H1 (cell line): ENCODE data around the gene BPIFB6. TPM values are rescaled to one million over a fixed set of nuclear protein-coding genes. Genes with fewer than 3 reads are reported as not detected.

Source experiments
- CBX5 ChIP-seq: fragments of 300-800, 300-1000 bp; sonication (generic); IDR thresholded peaks from 2 replicates; pipeline ENCODE4 v1.7.1; 2016; ENCODE audit warnings: antibody characterized with exemption, low read length, low read depth
- GTF2F1 ChIP-seq: IDR thresholded peaks from 2 replicates; pipeline ENCODE4 v1.6.1; 2012; ENCODE audit warnings: low read depth, low read length, improper control_type of control experiment, borderline replicate concordance
- polyA plus RNA-seq, 7 experiments: library from polyadenylated mRNA; depleted of rRNA in 3 of 7; stranded (reverse) in 5 of 7; unstranded in 2 of 7; fragments of >200 nt in 5 of 7; fragments of 200-250 nt in 2 of 7; gene quantifications; 1 replicate in 5 of 7; 2 replicates in 1 of 7; 4 replicates in 1 of 7; pipeline versions ENCODE4 v1.2.1 to v1.2.3, GENCODE V29; 2011 to 2013; ENCODE audit warnings: missing spikeins in 2 of 7, mixed read lengths in 2 of 7
- total RNA-seq: library from RNA; stranded (reverse); fragmentation: NEBNext Ultra II Directional; extraction: Animal tissue kit (Norgen Biotek cat#: 25700); gene quantifications from 2 replicates; pipeline ENCODE4 v1.2.1, GENCODE V29; 2021
- TF ChIP-seq, protein P1 (sequence below), 3 experiments: IDR thresholded peaks; 1 replicate in 2 of 3; 2 replicates in 1 of 3; pipeline versions ENCODE4 v1.5.1 to v1.6.1; 2011; ENCODE audit warnings: low read length in 3 of 3, mild to moderate bottlenecking in 3 of 3, inconsistent platforms in 2 of 3, low read depth in 1 of 3, moderate library complexity in 1 of 3; ENCODE audit not compliant: insufficient read depth in 1 of 3; ENCODE audit errors: control extremely low read depth in 1 of 3
- TF ChIP-seq, protein P2 (sequence below): fragments of 300-600 bp; sonication (generic); IDR thresholded peaks from 2 replicates; pipeline ENCODE4 v1.7.1; 2012; ENCODE audit warnings: low read length, moderate library complexity, mild to moderate bottlenecking, inconsistent platforms; ENCODE audit not compliant: insufficient replicate concordance

BPIFB6 gene
- total and polyA plus RNA-seq, 2 of the 8 experiments (the other 6 are each of a cell fraction or from before 2014, with no cell fraction given), result not detected

DNA sequence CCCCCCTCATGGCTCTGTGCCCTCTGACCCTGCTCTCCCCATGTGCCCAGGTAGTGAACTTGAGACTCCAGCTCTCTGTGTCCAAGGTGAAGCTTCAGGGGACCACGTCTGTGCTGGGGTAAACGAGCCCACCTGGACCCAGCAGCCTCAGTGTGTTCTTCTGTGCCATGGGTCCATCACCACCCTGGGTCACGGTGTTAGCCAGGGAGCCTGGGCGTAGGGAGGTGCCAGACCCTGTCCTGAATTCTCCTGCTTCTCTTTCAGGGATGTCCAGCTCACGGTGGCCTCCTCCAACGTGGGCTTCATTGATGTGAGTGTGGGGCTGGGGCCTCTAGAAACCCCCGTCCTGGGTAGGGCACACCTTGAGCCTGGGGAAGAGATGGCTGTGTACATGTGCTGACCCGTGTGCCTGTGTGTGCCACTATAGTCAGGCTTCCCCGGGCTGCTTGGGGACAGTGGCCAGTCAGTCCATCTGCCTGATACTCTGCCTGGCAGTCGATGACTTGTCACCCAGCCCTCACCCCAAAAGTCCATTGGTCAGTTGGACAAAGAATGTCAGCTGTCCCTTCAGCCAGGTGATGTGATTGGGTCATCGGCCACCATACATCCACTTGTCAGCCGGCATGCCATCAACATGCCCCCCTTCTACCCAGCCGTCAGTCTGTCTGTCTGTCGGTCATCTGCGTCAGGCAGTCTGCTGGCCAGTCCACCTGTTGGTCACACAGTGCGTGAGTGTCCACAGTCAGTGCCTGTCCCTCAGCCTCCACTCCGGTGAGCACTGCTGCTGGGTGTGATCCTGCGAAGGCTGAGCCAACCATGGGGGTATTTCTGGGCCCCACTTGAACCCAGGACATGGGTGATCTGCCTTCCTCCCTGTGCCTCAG, 10.9 kb upstream of the BPIFB6 start (continued):
- TF ChIP-seq, protein P1, sequence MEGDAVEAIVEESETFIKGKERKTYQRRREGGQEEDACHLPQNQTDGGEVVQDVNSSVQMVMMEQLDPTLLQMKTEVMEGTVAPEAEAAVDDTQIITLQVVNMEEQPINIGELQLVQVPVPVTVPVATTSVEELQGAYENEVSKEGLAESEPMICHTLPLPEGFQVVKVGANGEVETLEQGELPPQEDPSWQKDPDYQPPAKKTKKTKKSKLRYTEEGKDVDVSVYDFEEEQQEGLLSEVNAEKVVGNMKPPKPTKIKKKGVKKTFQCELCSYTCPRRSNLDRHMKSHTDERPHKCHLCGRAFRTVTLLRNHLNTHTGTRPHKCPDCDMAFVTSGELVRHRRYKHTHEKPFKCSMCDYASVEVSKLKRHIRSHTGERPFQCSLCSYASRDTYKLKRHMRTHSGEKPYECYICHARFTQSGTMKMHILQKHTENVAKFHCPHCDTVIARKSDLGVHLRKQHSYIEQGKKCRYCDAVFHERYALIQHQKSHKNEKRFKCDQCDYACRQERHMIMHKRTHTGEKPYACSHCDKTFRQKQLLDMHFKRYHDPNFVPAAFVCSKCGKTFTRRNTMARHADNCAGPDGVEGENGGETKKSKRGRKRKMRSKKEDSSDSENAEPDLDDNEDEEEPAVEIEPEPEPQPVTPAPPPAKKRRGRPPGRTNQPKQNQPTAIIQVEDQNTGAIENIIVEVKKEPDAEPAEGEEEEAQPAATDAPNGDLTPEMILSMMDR (IDR thresholded peaks at IDR 0.05; ENCODE audit: control extremely low read depth in 1 of 3, insufficient read depth in 1 of 3, low read depth in 1 of 3, low read length in 3 of 3), result no peak
- TF ChIP-seq CBX5 (no peak), GTF2F1 (no peak)
- TF ChIP-seq, protein P2, sequence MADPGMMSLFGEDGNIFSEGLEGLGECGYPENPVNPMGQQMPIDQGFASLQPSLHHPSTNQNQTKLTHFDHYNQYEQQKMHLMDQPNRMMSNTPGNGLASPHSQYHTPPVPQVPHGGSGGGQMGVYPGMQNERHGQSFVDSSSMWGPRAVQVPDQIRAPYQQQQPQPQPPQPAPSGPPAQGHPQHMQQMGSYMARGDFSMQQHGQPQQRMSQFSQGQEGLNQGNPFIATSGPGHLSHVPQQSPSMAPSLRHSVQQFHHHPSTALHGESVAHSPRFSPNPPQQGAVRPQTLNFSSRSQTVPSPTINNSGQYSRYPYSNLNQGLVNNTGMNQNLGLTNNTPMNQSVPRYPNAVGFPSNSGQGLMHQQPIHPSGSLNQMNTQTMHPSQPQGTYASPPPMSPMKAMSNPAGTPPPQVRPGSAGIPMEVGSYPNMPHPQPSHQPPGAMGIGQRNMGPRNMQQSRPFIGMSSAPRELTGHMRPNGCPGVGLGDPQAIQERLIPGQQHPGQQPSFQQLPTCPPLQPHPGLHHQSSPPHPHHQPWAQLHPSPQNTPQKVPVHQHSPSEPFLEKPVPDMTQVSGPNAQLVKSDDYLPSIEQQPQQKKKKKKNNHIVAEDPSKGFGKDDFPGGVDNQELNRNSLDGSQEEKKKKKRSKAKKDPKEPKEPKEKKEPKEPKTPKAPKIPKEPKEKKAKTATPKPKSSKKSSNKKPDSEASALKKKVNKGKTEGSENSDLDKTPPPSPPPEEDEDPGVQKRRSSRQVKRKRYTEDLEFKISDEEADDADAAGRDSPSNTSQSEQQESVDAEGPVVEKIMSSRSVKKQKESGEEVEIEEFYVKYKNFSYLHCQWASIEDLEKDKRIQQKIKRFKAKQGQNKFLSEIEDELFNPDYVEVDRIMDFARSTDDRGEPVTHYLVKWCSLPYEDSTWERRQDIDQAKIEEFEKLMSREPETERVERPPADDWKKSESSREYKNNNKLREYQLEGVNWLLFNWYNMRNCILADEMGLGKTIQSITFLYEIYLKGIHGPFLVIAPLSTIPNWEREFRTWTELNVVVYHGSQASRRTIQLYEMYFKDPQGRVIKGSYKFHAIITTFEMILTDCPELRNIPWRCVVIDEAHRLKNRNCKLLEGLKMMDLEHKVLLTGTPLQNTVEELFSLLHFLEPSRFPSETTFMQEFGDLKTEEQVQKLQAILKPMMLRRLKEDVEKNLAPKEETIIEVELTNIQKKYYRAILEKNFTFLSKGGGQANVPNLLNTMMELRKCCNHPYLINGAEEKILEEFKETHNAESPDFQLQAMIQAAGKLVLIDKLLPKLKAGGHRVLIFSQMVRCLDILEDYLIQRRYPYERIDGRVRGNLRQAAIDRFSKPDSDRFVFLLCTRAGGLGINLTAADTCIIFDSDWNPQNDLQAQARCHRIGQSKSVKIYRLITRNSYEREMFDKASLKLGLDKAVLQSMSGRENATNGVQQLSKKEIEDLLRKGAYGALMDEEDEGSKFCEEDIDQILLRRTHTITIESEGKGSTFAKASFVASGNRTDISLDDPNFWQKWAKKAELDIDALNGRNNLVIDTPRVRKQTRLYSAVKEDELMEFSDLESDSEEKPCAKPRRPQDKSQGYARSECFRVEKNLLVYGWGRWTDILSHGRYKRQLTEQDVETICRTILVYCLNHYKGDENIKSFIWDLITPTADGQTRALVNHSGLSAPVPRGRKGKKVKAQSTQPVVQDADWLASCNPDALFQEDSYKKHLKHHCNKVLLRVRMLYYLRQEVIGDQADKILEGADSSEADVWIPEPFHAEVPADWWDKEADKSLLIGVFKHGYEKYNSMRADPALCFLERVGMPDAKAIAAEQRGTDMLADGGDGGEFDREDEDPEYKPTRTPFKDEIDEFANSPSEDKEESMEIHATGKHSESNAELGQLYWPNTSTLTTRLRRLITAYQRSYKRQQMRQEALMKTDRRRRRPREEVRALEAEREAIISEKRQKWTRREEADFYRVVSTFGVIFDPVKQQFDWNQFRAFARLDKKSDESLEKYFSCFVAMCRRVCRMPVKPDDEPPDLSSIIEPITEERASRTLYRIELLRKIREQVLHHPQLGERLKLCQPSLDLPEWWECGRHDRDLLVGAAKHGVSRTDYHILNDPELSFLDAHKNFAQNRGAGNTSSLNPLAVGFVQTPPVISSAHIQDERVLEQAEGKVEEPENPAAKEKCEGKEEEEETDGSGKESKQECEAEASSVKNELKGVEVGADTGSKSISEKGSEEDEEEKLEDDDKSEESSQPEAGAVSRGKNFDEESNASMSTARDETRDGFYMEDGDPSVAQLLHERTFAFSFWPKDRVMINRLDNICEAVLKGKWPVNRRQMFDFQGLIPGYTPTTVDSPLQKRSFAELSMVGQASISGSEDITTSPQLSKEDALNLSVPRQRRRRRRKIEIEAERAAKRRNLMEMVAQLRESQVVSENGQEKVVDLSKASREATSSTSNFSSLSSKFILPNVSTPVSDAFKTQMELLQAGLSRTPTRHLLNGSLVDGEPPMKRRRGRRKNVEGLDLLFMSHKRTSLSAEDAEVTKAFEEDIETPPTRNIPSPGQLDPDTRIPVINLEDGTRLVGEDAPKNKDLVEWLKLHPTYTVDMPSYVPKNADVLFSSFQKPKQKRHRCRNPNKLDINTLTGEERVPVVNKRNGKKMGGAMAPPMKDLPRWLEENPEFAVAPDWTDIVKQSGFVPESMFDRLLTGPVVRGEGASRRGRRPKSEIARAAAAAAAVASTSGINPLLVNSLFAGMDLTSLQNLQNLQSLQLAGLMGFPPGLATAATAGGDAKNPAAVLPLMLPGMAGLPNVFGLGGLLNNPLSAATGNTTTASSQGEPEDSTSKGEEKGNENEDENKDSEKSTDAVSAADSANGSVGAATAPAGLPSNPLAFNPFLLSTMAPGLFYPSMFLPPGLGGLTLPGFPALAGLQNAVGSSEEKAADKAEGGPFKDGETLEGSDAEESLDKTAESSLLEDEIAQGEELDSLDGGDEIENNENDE, result no peak
- TF ChIP-seq, all 59 proteins: peak for 0
